Loucy (cell line): Measurements from ENCODE around the gene ABCC4.

Source experiments
- H2AFZ ChIP-seq: fragments of 200-600 bp; sonication (generic); 2 replicates; pipeline ENCODE4 v1.6.0; 2016; ENCODE audit warnings: antibody characterized with exemption, mild to moderate bottlenecking, low read length, moderate library complexity
- H3F3A ChIP-seq: fragments of 200-600 bp; 2 replicates; pipeline ENCODE4 v1.6.0; 2016; ENCODE audit warnings: antibody characterized with exemption, low read depth, mild to moderate bottlenecking
- H3K27me3 ChIP-seq: fragments of 200-600 bp; sonication (generic); 2 replicates; pipeline ENCODE4 v1.6.1; 2014; ENCODE audit warnings: low read length, mild to moderate bottlenecking; ENCODE audit not compliant: insufficient read depth, poor library complexity, severe bottlenecking
- H3K36me3 ChIP-seq: fragments of 200-600 bp; sonication (generic); 2 replicates; pipeline ENCODE4 v1.6.1; 2016; ENCODE audit warnings: low read length; ENCODE audit not compliant: insufficient read depth
- H3K4me1 ChIP-seq: fragments of 200-600 bp; sonication (generic); 2 replicates; pipeline ENCODE4 v1.5.1; 2014; ENCODE audit warnings: low read length, mild to moderate bottlenecking; ENCODE audit not compliant: insufficient read depth, poor library complexity, severe bottlenecking
- H3K4me2 ChIP-seq: fragments of 200-600 bp; sonication (generic); 2 replicates; pipeline ENCODE4 v1.6.0; 2014; ENCODE audit warnings: antibody characterized with exemption, low read length, low read depth, mild to moderate bottlenecking; ENCODE audit not compliant: poor library complexity, severe bottlenecking
- H3K4me3 ChIP-seq: fragments of 200-600 bp; sonication (generic); 2 replicates; pipeline ENCODE4 v1.5.1; 2014; ENCODE audit warnings: low read length, mild to moderate bottlenecking, mixed read lengths; ENCODE audit not compliant: poor library complexity, severe bottlenecking
- H3K79me2 ChIP-seq: fragments of 200-600 bp; sonication (generic); 2 replicates; pipeline ENCODE4 v1.6.1; 2014; ENCODE audit warnings: low read length; ENCODE audit not compliant: insufficient read depth
- H3K9ac ChIP-seq: fragments of 200-600 bp; sonication (generic); 2 replicates; pipeline ENCODE4 v1.6.0; 2014; ENCODE audit warnings: mild to moderate bottlenecking, low read depth, low read length, moderate library complexity; ENCODE audit not compliant: poor library complexity, severe bottlenecking
- H3K9me2 ChIP-seq: fragments of 200-600 bp; sonication (generic); replicated peaks from 2 replicates; pipeline ENCODE4 v1.6.1; 2016; ENCODE audit warnings: low read depth, low read length, mixed read lengths
- H3K9me3 ChIP-seq: fragments of 200-600 bp; sonication (generic); 2 replicates; pipeline ENCODE4 v1.6.1; 2014; ENCODE audit warnings: mild to moderate bottlenecking, antibody characterized with exemption, low read length, low read depth; ENCODE audit not compliant: insufficient read depth
- H4K20me1 ChIP-seq: fragments of 200-600 bp; sonication (generic); 2 replicates; pipeline ENCODE4 v1.6.0; 2014; ENCODE audit warnings: antibody characterized with exemption, low read length, mild to moderate bottlenecking; ENCODE audit not compliant: insufficient read depth, poor library complexity, severe bottlenecking
- EZH2phosphoT487 ChIP-seq: fragments of 200-600 bp; IDR thresholded peaks from 2 replicates; pipeline ENCODE4 v1.6.1; 2018; ENCODE audit warnings: antibody characterized with exemption, mild to moderate bottlenecking, moderate library complexity, borderline replicate concordance
- TF ChIP-seq, protein P1 (sequence below): fragments of 200-600 bp; sonication (generic); conservative IDR thresholded peaks from 2 replicates; pipeline ENCODE4 v1.5.1; 2014; ENCODE audit warnings: mild to moderate bottlenecking, antibody characterized with exemption, low read length

The ABCC4 gene

DNA sequence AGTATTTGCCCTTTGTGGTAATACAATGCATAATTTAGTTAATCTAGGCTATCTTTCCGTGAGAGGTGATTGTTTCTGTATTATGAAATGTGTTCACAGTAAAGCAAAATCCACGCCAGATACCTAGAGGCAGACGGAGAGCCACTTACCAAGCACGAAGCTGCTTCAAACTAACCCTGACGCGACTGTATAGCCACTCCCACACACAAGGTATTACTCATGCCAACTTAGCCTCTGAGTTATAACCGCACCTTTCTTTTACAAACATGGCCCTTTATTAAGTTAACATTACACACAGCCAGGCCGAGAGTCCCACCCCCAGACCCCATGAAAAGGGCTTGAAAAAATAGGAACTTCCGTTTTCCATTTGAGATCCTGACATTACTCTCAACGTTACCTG is 185.7 kb downstream of the ABCC4 start:
- H3K9me3 ChIP-seq = no peaks in the 10 kb centered on the region
- no peaks in the 10 kb centered on the region for H4K20me1 ChIP-seq
- no peaks in the 10 kb centered on the region for H3K9me2 ChIP-seq
- no peak overlapping the region for H2AFZ ChIP-seq
- peaks cover 2% of the 10 kb centered on the region for H3K4me1 ChIP-seq
- H3F3A ChIP-seq = no peaks in the 10 kb centered on the region
- no peak overlapping the region for H3K4me3 ChIP-seq
- no peaks in the 10 kb centered on the region for H3K36me3 ChIP-seq
- H3K79me2 ChIP-seq = no peaks in the 10 kb centered on the region
- H3K4me2 ChIP-seq = no peak overlapping the region
- no peak for TF ChIP-seq EZH2phosphoT487
- TF ChIP-seq, protein P1, sequence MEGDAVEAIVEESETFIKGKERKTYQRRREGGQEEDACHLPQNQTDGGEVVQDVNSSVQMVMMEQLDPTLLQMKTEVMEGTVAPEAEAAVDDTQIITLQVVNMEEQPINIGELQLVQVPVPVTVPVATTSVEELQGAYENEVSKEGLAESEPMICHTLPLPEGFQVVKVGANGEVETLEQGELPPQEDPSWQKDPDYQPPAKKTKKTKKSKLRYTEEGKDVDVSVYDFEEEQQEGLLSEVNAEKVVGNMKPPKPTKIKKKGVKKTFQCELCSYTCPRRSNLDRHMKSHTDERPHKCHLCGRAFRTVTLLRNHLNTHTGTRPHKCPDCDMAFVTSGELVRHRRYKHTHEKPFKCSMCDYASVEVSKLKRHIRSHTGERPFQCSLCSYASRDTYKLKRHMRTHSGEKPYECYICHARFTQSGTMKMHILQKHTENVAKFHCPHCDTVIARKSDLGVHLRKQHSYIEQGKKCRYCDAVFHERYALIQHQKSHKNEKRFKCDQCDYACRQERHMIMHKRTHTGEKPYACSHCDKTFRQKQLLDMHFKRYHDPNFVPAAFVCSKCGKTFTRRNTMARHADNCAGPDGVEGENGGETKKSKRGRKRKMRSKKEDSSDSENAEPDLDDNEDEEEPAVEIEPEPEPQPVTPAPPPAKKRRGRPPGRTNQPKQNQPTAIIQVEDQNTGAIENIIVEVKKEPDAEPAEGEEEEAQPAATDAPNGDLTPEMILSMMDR = no peak
- H3K9ac ChIP-seq = no peak overlapping the region
- H3K27me3 ChIP-seq = no peaks in the 10 kb centered on the region

DNA sequence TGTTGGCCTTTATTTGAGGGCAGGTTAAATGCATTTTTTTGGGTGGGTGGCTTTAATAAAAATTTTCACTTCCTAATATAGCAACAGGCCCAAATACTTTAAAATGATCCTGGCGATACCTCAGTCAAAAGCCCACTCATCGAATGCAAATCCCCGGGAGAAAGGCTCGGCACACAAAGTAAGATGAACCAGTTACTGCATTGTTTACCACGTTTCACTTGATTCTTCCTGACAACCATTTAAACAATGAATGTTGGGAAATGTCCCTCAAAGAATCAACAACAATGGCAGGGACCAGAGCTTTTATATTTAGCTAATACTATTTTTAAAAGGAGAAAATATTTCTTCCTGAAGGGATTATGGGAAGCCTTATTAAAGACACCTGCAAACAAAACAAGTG is 187.7 kb downstream of the ABCC4 start:
- TF ChIP-seq, protein P1 = no peak
- no peak for TF ChIP-seq EZH2phosphoT487
- Histone ChIP-seq H3K4me3 (no peak overlapping the region), H2AFZ (no peak overlapping the region), H3K9me2 (no peaks in the 10 kb centered on the region), H3K4me2 (no peak overlapping the region), H3K27me3 (no peaks in the 10 kb centered on the region), H4K20me1 (no peaks in the 10 kb centered on the region), H3K36me3 (no peaks in the 10 kb centered on the region), H3K4me1 (peaks cover 2% of the 10 kb centered on the region), H3K9ac (no peak overlapping the region), H3F3A (no peaks in the 10 kb centered on the region), H3K9me3 (0 out of 2 replicates have a peak, but pooled peaks cover 4% of the 10 kb centered on the region), H3K79me2 (no peaks in the 10 kb centered on the region)

DNA sequence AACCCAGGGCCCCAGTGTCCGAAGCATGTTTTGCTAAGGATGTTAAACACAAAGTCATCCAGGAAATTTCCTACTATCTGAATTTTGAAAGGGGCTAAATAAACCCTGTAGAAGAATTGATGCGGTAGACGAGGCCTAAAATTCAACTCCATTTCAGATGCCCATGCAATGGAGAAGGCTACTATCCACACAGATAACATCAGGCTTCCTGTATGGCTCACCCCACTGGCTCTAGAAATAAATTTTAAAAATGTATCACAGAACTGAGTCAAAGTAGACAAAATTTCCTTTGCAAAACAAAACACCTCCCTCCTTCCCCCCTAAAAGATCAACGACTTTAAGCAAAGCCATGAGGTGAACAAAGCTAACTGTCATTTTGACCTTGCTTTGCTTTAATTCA is 188.4 kb downstream of the ABCC4 start:
- H3K9ac ChIP-seq = no peak overlapping the region
- no peaks in the 10 kb centered on the region for H4K20me1 ChIP-seq
- no peaks in the 10 kb centered on the region for H3K79me2 ChIP-seq
- H3K4me3 ChIP-seq = no peak overlapping the region
- H3K9me3 ChIP-seq = 0 out of 2 replicates have a peak, but pooled peaks cover 5% of the 10 kb centered on the region
- peaks cover 2% of the 10 kb centered on the region for H3K4me1 ChIP-seq
- H2AFZ ChIP-seq = no peak overlapping the region
- H3K4me2 ChIP-seq = no peak overlapping the region
- TF ChIP-seq, protein P1 = no peak
- TF ChIP-seq EZH2phosphoT487 = no peak
- no peaks in the 10 kb centered on the region for H3K9me2 ChIP-seq
- no peaks in the 10 kb centered on the region for H3F3A ChIP-seq
- H3K36me3 ChIP-seq = no peaks in the 10 kb centered on the region
- no peaks in the 10 kb centered on the region for H3K27me3 ChIP-seq
